Measurements from ENCODE around the gene JHY. TPM values are rescaled to one million over a fixed set of nuclear protein-coding genes. Genes with fewer than 3 reads are reported as not detected.

The JHY gene
- total RNA-seq, 1 donor from 2014 or later = 7.4 TPM

GRCh38 chr11:122931510-122931909 lies 49.0 kb downstream of the JHY start:
- TF ChIP-seq, protein P1, sequence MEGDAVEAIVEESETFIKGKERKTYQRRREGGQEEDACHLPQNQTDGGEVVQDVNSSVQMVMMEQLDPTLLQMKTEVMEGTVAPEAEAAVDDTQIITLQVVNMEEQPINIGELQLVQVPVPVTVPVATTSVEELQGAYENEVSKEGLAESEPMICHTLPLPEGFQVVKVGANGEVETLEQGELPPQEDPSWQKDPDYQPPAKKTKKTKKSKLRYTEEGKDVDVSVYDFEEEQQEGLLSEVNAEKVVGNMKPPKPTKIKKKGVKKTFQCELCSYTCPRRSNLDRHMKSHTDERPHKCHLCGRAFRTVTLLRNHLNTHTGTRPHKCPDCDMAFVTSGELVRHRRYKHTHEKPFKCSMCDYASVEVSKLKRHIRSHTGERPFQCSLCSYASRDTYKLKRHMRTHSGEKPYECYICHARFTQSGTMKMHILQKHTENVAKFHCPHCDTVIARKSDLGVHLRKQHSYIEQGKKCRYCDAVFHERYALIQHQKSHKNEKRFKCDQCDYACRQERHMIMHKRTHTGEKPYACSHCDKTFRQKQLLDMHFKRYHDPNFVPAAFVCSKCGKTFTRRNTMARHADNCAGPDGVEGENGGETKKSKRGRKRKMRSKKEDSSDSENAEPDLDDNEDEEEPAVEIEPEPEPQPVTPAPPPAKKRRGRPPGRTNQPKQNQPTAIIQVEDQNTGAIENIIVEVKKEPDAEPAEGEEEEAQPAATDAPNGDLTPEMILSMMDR (IDR thresholded peaks at IDR 0.05) = no peak
- no peaks in the 10 kb centered on the region for H3K27me3 Mint-ChIP-seq (ENCODE audit: low read depth)
- H3K36me3 Mint-ChIP-seq (ENCODE audit: low read depth) = peaks cover 6% of the 10 kb centered on the region
- no peak overlapping the region for H3K27ac Mint-ChIP-seq (ENCODE audit: unreplicated experiment)
- H3K4me3 Mint-ChIP-seq (ENCODE audit: unreplicated experiment) = no peak overlapping the region
- DNase-seq (ENCODE audit: low spot score) = no peak
- H3K4me1 Mint-ChIP-seq (ENCODE audit: low read depth) = no peaks in the 10 kb centered on the region
- H3K9me3 Mint-ChIP-seq (ENCODE audit: low read depth) = peaks cover 3% of the 10 kb centered on the region

GRCh38 chr11:122933416-122933815 lies 50.9 kb downstream of the JHY start:
- no peak for DNase-seq (ENCODE audit: low spot score)
- H3K4me3 Mint-ChIP-seq (ENCODE audit: unreplicated experiment) = no peak overlapping the region
- H3K36me3 Mint-ChIP-seq (ENCODE audit: low read depth) = peaks cover 6% of the 10 kb centered on the region
- H3K9me3 Mint-ChIP-seq (ENCODE audit: low read depth) = peaks cover 3% of the 10 kb centered on the region
- H3K27me3 Mint-ChIP-seq (ENCODE audit: low read depth) = no peaks in the 10 kb centered on the region
- H3K27ac Mint-ChIP-seq (ENCODE audit: unreplicated experiment) = no peak overlapping the region
- TF ChIP-seq, protein P1 (IDR thresholded peaks at IDR 0.05) = no peak
- no peaks in the 10 kb centered on the region for H3K4me1 Mint-ChIP-seq (ENCODE audit: low read depth)

DNA sequence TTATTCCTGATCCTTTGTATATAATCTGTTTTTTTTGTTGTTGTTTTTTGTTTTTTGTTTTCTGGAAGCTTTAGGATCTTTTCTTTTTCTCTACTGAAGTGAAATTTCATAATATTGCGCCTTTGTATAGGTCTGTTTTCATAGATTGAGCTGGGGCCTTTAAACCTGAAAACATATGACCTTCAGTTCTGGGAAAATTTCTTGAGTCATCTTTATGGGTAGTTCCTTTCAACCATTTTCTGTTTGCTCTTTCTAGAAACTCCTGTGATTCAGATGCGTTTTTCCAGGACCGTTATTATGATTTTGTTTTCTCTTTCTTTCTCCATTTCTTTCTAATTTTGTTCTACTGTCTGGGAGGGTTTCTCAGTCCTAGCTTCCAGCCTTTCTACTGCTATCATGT lies 55.4 kb downstream of the JHY start:
- TF ChIP-seq, protein P1 (IDR thresholded peaks at IDR 0.05) = no peak

DNA sequence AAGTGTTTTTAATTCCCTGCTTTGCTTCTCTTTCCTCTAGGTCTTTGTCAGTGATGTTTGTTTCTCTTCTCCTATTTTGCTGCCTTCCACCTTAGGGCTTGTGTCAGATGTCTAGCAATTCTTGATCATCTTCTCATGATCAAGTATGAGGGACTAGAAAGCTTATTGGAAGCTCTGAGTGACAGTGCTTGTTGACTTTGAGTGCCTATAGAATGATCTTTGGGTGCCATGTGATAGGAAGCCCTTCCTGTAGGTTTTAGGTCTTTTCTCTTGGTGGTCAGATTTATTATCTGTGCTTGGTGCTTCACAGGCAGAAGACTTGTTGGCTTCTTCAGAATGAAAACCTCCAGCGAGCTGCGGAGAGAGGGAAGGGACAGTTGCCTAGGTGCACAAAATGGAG lies 56.0 kb downstream of the JHY start:
- H3K36me3 Mint-ChIP-seq (ENCODE audit: low read depth) = peaks cover 6% of the 10 kb centered on the region
- TF ChIP-seq, protein P1 (IDR thresholded peaks at IDR 0.05) = no peak
- no peak overlapping the region for H3K27ac Mint-ChIP-seq (ENCODE audit: unreplicated experiment)
- H3K4me3 Mint-ChIP-seq (ENCODE audit: unreplicated experiment) = no peak overlapping the region
- no peaks in the 10 kb centered on the region for H3K4me1 Mint-ChIP-seq (ENCODE audit: low read depth)
- peaks cover 3% of the 10 kb centered on the region for H3K9me3 Mint-ChIP-seq (ENCODE audit: low read depth)
- DNase-seq (ENCODE audit: low spot score) = no peak
- H3K27me3 Mint-ChIP-seq (ENCODE audit: low read depth) = no peaks in the 10 kb centered on the region

More for the DNA sequence above, 55.4 kb downstream of the JHY start:
- DNase-seq (ENCODE audit: low spot score) = no peak
- H3K27ac Mint-ChIP-seq (ENCODE audit: unreplicated experiment) = no peak overlapping the region
- no peaks in the 10 kb centered on the region for H3K4me1 Mint-ChIP-seq (ENCODE audit: low read depth)
- H3K4me3 Mint-ChIP-seq (ENCODE audit: unreplicated experiment) = no peak overlapping the region
- peaks cover 3% of the 10 kb centered on the region for H3K9me3 Mint-ChIP-seq (ENCODE audit: low read depth)
- H3K27me3 Mint-ChIP-seq (ENCODE audit: low read depth) = no peaks in the 10 kb centered on the region
- peaks cover 6% of the 10 kb centered on the region for H3K36me3 Mint-ChIP-seq (ENCODE audit: low read depth)

GRCh38 chr11:122951211-122951610 lies 68.7 kb downstream of the JHY start:
- no peak overlapping the region for H3K4me3 Mint-ChIP-seq (ENCODE audit: unreplicated experiment)
- no peaks in the 10 kb centered on the region for H3K9me3 Mint-ChIP-seq (ENCODE audit: low read depth)
- H3K27me3 Mint-ChIP-seq (ENCODE audit: low read depth) = no peaks in the 10 kb centered on the region
- no peak for DNase-seq (ENCODE audit: low spot score)
- TF ChIP-seq, protein P1 (IDR thresholded peaks at IDR 0.05) = no peak
- peaks cover 7% of the 10 kb centered on the region for H3K36me3 Mint-ChIP-seq (ENCODE audit: low read depth)
- no peaks in the 10 kb centered on the region for H3K4me1 Mint-ChIP-seq (ENCODE audit: low read depth)
- no peak overlapping the region for H3K27ac Mint-ChIP-seq (ENCODE audit: unreplicated experiment)

Data from chondrocyte (in vitro differentiated cells).